GM20431 (cell line): ENCODE data around the gene SLC25A10.

Source experiments
- in situ Hi-C: fragments of 300-500 bp; cut with MseI, MboI; formaldehyde crosslinking; loops from one replicate; pipeline ENCODE4 v1.15.0; 2020; ENCODE audit warnings: low sequenced_read_pairs; ENCODE audit not compliant: unreplicated experiment

Gene SLC25A10

GRCh38 chr17:81685108-81685507 is 27.0 kb upstream of the SLC25A10 start:
- in situ Hi-C loops: no loop called here

GRCh38 chr17:81686614-81687013 is 25.5 kb upstream of the SLC25A10 start:
- in situ Hi-C loops: no loop called here

GRCh38 chr17:81687770-81688541 is 24.1 kb upstream of the SLC25A10 start:
- in situ Hi-C loops: no loop called here

GRCh38 chr17:81688616-81689015 is 23.5 kb upstream of the SLC25A10 start:
- in situ Hi-C loops: no loop called here

GRCh38 chr17:81690066-81690465 is 22.0 kb upstream of the SLC25A10 start:
- in situ Hi-C loops: no loop called here

- in situ Hi-C loops: no loop called here
These were observed 21.5 kb upstream of the SLC25A10 start for GRCh38 chr17:81690549-81690948.

- in situ Hi-C loops: no loop called here
These were observed 20.9 kb upstream of the SLC25A10 start for GRCh38 chr17:81691196-81691595.

- in situ Hi-C loops: no loop called here
These were observed 20.5 kb upstream of the SLC25A10 start for GRCh38 chr17:81691608-81692007.

- in situ Hi-C loops: no loop called here
These were observed 18.4 kb upstream of the SLC25A10 start for GRCh38 chr17:81693509-81694210.

GRCh38 chr17:81694810-81695209 is 17.3 kb upstream of the SLC25A10 start:
- in situ Hi-C loops: no loop called here

- in situ Hi-C loops: no loop called here
These were observed 16.9 kb upstream of the SLC25A10 start for GRCh38 chr17:81695211-81695610.

- in situ Hi-C loops: no loop called here
These were observed 16.3 kb upstream of the SLC25A10 start for GRCh38 chr17:81695801-81696200.

- in situ Hi-C loops: no loop called here
These were observed 15.7 kb upstream of the SLC25A10 start for GRCh38 chr17:81696218-81696941.

- in situ Hi-C loops: no loop called here
These were observed 14.6 kb upstream of the SLC25A10 start for GRCh38 chr17:81697261-81698044.

- in situ Hi-C loops: no loop called here
These were observed 11.5 kb upstream of the SLC25A10 start for GRCh38 chr17:81700353-81701287.

- in situ Hi-C loops: no loop called here
These were observed 10.6 kb upstream of the SLC25A10 start for GRCh38 chr17:81701288-81702071.

- in situ Hi-C loops: no loop called here
These were observed 8.9 kb upstream of the SLC25A10 start, which contains the start of gene MRPL12 for GRCh38 chr17:81702934-81703746. TSS of gene MRPL12 (plus strand) at chr17:81703367. CDS start at chr17:81703502, 135 bp downstream.
